Prostate gland (tissue), 2 donors: Measurements from ENCODE around the gene NCAN.

Experiments
- POLR2AphosphoS5 ChIP-seq: sonication (generic); formaldehyde crosslinking; IDR thresholded peaks from one replicate; pipeline ENCODE4 v1.6.1; 2017; ENCODE audit warnings: antibody characterized with exemption
- TF ChIP-seq, protein P1 (sequence below), 4 experiments: fragments of 200-600 bp in 2 of 4; fragments of 450-650 bp in 2 of 4; sonication (generic) in 2 of 4; IDR thresholded peaks; 1 replicate in 3 of 4; 2 replicates in 1 of 4; pipeline ENCODE4 v1.5.1; 2016 to 2019; ENCODE audit warnings: antibody characterized with exemption in 4 of 4, mild to moderate bottlenecking in 2 of 4, moderate library complexity in 2 of 4

DNA sequence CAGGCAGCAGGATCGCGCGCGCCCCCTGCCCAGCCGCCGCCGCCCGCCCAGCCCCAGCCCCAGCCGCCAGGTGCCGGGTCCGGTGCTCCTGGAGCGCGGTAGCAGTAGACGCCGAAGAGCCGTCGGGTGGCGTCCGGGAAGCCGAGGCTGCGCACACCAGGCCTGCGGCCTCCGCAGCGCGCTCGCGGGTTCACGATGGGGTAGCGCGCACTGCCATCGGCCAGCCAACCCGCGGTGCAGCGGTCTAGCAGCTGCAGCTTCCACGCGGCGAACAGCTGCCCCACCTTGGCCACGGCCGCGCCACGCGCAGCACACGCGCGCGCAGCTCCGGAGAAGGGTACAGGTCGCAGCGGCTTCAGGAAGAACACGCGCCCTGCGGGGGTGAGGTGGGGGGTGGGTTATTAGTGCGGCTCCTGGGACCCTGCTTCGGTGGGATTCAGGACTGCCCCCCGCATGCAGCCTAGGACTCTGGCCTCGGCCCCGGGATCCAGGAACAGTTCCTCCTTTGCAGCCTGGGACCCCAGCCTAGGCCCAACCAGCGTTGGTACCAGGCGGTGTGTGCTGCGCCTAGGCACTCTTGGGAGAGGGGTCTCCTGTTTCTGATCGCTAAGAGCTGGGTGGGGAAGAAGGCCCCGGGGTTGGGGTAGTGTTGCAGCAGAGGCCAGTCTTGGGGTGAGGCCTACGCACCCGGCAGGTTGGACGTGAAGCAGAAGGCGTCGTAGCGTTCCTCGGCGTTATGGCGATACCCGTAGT is 46.3 kb downstream of the NCAN start:
- TF ChIP-seq, protein P1, sequence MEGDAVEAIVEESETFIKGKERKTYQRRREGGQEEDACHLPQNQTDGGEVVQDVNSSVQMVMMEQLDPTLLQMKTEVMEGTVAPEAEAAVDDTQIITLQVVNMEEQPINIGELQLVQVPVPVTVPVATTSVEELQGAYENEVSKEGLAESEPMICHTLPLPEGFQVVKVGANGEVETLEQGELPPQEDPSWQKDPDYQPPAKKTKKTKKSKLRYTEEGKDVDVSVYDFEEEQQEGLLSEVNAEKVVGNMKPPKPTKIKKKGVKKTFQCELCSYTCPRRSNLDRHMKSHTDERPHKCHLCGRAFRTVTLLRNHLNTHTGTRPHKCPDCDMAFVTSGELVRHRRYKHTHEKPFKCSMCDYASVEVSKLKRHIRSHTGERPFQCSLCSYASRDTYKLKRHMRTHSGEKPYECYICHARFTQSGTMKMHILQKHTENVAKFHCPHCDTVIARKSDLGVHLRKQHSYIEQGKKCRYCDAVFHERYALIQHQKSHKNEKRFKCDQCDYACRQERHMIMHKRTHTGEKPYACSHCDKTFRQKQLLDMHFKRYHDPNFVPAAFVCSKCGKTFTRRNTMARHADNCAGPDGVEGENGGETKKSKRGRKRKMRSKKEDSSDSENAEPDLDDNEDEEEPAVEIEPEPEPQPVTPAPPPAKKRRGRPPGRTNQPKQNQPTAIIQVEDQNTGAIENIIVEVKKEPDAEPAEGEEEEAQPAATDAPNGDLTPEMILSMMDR (IDR thresholded peaks at IDR 0.05) = no peak
- no peak for TF ChIP-seq POLR2AphosphoS5
